HepG2 (cell line): ENCODE data around the gene CCDC88C. TPM values are rescaled to one million over a fixed set of nuclear protein-coding genes. Genes with fewer than 3 reads are reported as not detected.

Source experiments
- ATAC-seq: fragments of 200-7000 bp; cut with Tn5 transposase; 3 replicates; pipeline ENCODE4 v1.9.1; 2020; ENCODE audit warnings: mild to moderate bottlenecking, moderate library complexity
- BruUV-seq: library from RNA; stranded (reverse); fragments of 400-500 nt; replicated peaks from 2 replicates; lab custom pipeline; 2021; lab: Mats Ljungman, UMichigan
- CTCF ChIA-PET: fragments of 300-600 bp; formaldehyde crosslinking; extraction: SDS; loops from one replicate; lab custom pipeline; 2021; ENCODE audit warnings: low total read pairs, inconsistent platforms, low intra/inter-chr PET ratio; lab: Yijun Ruan, JAX
- POLR2A ChIA-PET: fragments of 350-600 bp; sonication (Branson Sonifier 250); formaldehyde crosslinking; loops from one replicate; lab custom pipeline; 2020; ENCODE audit warnings: antibody characterized with exemption, inconsistent platforms; lab: Yijun Ruan, JAX
- DNase-seq: peaks from one replicate; pipeline ENCODE4 v3.0.0-alpha.2; 2015; ENCODE audit warnings: low spot score
- FAIRE-seq: peaks from 3 replicates; lab custom pipeline; 2011; peaks lifted over from hg19 to GRCh38; lab: Jason Lieb, UNC
- H2AFZ ChIP-seq: one replicate; pipeline ENCODE4 v1.6.1; 2011; ENCODE audit warnings: low read length, inconsistent platforms
- H3K27ac ChIP-seq: fragments of 300-600 bp; 3 replicates; pipeline ENCODE4 v1.8.0; 2011; ENCODE audit warnings: mixed run types, mild to moderate bottlenecking, mixed read lengths, low read length, inconsistent platforms; ENCODE audit not compliant: insufficient read depth; ENCODE audit errors: extremely low read length
- H3K27me3 ChIP-seq, 2 experiments: fragments of 200-600 bp in 1 of 2; 2 replicates in 1 of 2; 3 replicates in 1 of 2; pipeline versions ENCODE4 v1.6.0 to v1.8.0; 2011; ENCODE audit warnings: low read length in 2 of 2, mild to moderate bottlenecking in 2 of 2, moderate library complexity in 2 of 2, inconsistent platforms in 1 of 2; ENCODE audit not compliant: insufficient read depth in 2 of 2, control insufficient read depth in 1 of 2
- H3K36me3 ChIP-seq, 2 experiments: fragments of 200-600 bp in 1 of 2; replicated peaks in 1 of 2; 2 replicates in 1 of 2; 3 replicates in 1 of 2; pipeline versions ENCODE4 v1.5.1 to v1.8.0; 2011; ENCODE audit warnings: low read length in 2 of 2, inconsistent platforms in 1 of 2; ENCODE audit not compliant: insufficient read depth in 2 of 2, control insufficient read depth in 1 of 2
- H3K4me1 ChIP-seq: 2 replicates; pipeline ENCODE4 v1.5.1; 2012; ENCODE audit warnings: low read length, inconsistent platforms; ENCODE audit not compliant: insufficient read depth
- H3K4me2 ChIP-seq: 2 replicates; pipeline ENCODE4 v1.6.0; 2011; ENCODE audit warnings: low read depth, low read length, inconsistent platforms
- H3K4me3 ChIP-seq, 3 experiments: fragments of 200-600 bp in 1 of 3; sonication (generic), shearing (Covaris generic) in 1 of 3; replicated peaks in 1 of 3; 2 replicates each; pipeline ENCODE4 v1.5.1; 2011 to 2016; ENCODE audit warnings: low read length in 3 of 3, inconsistent platforms in 2 of 3, low read depth in 2 of 3, mild to moderate bottlenecking in 2 of 3, control low read depth in 1 of 3, mixed read lengths in 1 of 3; ENCODE audit not compliant: insufficient read depth in 1 of 3
- H3K79me2 ChIP-seq: one replicate; pipeline ENCODE4 v1.6.1; 2011; ENCODE audit warnings: low read length, inconsistent platforms; ENCODE audit not compliant: insufficient read depth
- H3K9ac ChIP-seq: 2 replicates; pipeline ENCODE4 v1.6.0; 2011; ENCODE audit warnings: mild to moderate bottlenecking, low read depth, low read length, inconsistent platforms; ENCODE audit not compliant: insufficient read depth
- H3K9me3 ChIP-seq: 2 replicates; pipeline ENCODE4 v1.5.1; 2012; ENCODE audit warnings: mild to moderate bottlenecking, low read length
- H4K20me1 ChIP-seq: 2 replicates; pipeline ENCODE4 v1.6.0; 2011; ENCODE audit warnings: inconsistent platforms, mild to moderate bottlenecking, low read length, moderate library complexity; ENCODE audit not compliant: insufficient read depth
- GABPB1 ChIP-seq: IDR thresholded peaks from 2 replicates; pipeline ENCODE4 v1.6.1; 2016; ENCODE audit warnings: mild to moderate bottlenecking, missing genetic modification reagents, moderate library complexity, missing compliant biosample characterization
- JARID2 ChIP-seq: sonication (generic); formaldehyde crosslinking; IDR thresholded peaks from 2 replicates; pipeline ENCODE4 v1.8.1; 2023; ENCODE audit warnings: missing genetic modification reagents, inconsistent platforms; ENCODE audit not compliant: insufficient replicate concordance
- POLR2G ChIP-seq: fragments of 200-400 bp; formaldehyde crosslinking; IDR thresholded peaks from 2 replicates; pipeline ENCODE4 v1.6.1; 2018; ENCODE audit warnings: mild to moderate bottlenecking, low read depth, low read length, moderate library complexity
- RNF219 ChIP-seq: sonication (generic); formaldehyde crosslinking; IDR thresholded peaks from 2 replicates; pipeline ENCODE4 v1.5.0; 2020; ENCODE audit warnings: mild to moderate bottlenecking, missing genetic modification reagents
- SAFB2 ChIP-seq: sonication (generic); formaldehyde crosslinking; IDR thresholded peaks from 2 replicates; pipeline ENCODE4 v1.5.1; 2020; ENCODE audit warnings: missing genetic modification reagents, low read depth, mild to moderate bottlenecking, borderline replicate concordance
- U2AF1 ChIP-seq: fragments of 200-400 bp; formaldehyde crosslinking; optimal IDR thresholded peaks from 2 replicates; pipeline ENCODE3; 2017; ENCODE audit warnings: mild to moderate bottlenecking, low read depth, low read length
- ZNF10 ChIP-seq: sonication (generic); formaldehyde crosslinking; IDR thresholded peaks from 2 replicates; pipeline ENCODE4 v1.4.0; 2020; ENCODE audit warnings: mild to moderate bottlenecking, low read depth, missing genetic modification reagents, borderline replicate concordance
- ZNF143 ChIP-seq: sonication (generic); formaldehyde crosslinking; IDR thresholded peaks from 2 replicates; pipeline ENCODE4 v1.4.0; 2020; ENCODE audit warnings: missing genetic modification reagents
- ZNF563 ChIP-seq: sonication (generic); formaldehyde crosslinking; IDR thresholded peaks from 2 replicates; pipeline ENCODE4 v1.8.0; 2022; ENCODE audit warnings: mild to moderate bottlenecking, moderate library complexity, missing genetic modification reagents
- ZNF577 ChIP-seq: sonication (generic); formaldehyde crosslinking; IDR thresholded peaks from 2 replicates; pipeline ENCODE4 v1.4.0; 2020; ENCODE audit warnings: mild to moderate bottlenecking, low read depth, missing genetic modification reagents, borderline replicate concordance
- WGBS: methylation state at CpG from one replicate; pipeline ENCODE4 v1.1.6; 2017; ENCODE audit warnings: low lambda C conversion rate; 5-methylcytosine and 5-hydroxymethylcytosine counted together
- in situ Hi-C: cut with HindIII; loops from 2 replicates; pipeline ENCODE4 v1.10.0; 2017; ENCODE audit warnings: low pct_unique_long_range_greater_than_20kb; ENCODE audit not compliant: extremely low pct_ligation_motif_present
- intact Hi-C: fragments of 100-400 bp; cut with micrococcal nuclease; formaldehyde crosslinking; loops from one replicate; pipeline ENCODE4 v1.10.0; 2022; ENCODE audit not compliant: unreplicated experiment
- polyA plus RNA-seq, 8 experiments: library from polyadenylated mRNA; depleted of rRNA in 3 of 8; stranded (reverse) in 7 of 8; unstranded in 1 of 8; fragments of >200 nt; fragmentation: Illumina TruSeq in 4 of 8; extraction: Trizol in 4 of 8; gene quantifications; 2 replicates each; pipeline versions ENCODE4 v1.2.1 to v1.2.3, GENCODE V29; 2011 to 2016; ENCODE audit warnings: low read depth in 4 of 8, missing spikeins in 1 of 8, mixed read lengths in 1 of 8; ENCODE audit not compliant: insufficient read depth in 1 of 8
- total RNA-seq, 5 experiments: library from RNA; depleted of rRNA; stranded (reverse); fragments of >200 nt; fragmentation: Illumina TruSeq; extraction: Trizol; gene quantifications; 2 replicates each; pipeline ENCODE4 v1.2.3, GENCODE V29; 2016; ENCODE audit warnings: low read depth in 1 of 5

Gene CCDC88C
- total and polyA plus RNA-seq, 2 of the 13 experiments (the other 11 are each of a cell fraction or from before 2014, with no cell fraction given) = 3.6 to 11.7 TPM

GRCh38 chr14:91464615-91465205, 47.1 kb upstream of the CCDC88C start (continued):
- TF ChIP-seq RNF219 (CRISPR knock-in tag) (no peak), POLR2G (no peak), ZNF143 (CRISPR knock-in tag) (no peak), JARID2 (CRISPR knock-in tag) (no peak), ZNF563 (CRISPR knock-in tag) (no peak), SAFB2 (no peak)

- ChIA-PET POLR2A (no interaction called here), CTCF (no interaction called here)
- 97% methylated on average over 5 of the region's 5 CpGs for WGBS
- Histone ChIP-seq H3K4me1 (no peaks in the 10 kb centered on the region), H3K9me3 (no peaks in the 10 kb centered on the region), H3K4me3 (no peak overlapping the region), H3K9ac (no peak overlapping the region), H3K79me2 (no peaks in the 10 kb centered on the region), H3K27ac (no peak overlapping the region), H3K4me2 (no peak overlapping the region), H4K20me1 (no peaks in the 10 kb centered on the region), H3K27me3 (no peaks in the 10 kb centered on the region), H2AFZ (no peak overlapping the region), H3K36me3 (peaks cover 13 to 54% of the 10 kb centered on the region in 2 experiments)
- intact Hi-C loops (no loop called here), in situ Hi-C loops (no loop called here)
- DNase-seq (no peak), ATAC-seq (no peak), FAIRE-seq (no peak)
- TF ChIP-seq ZNF143 (CRISPR knock-in tag) (no peak), ZNF10 (CRISPR knock-in tag) (no peak), U2AF1 (no peak), ZNF577 (CRISPR knock-in tag) (no peak), GABPB1 (no peak)
- BruUV-seq = no TSS peak
Measured at GRCh38 chr14:91458612-91459011, 41.0 kb upstream of the CCDC88C start.
